ENCODE data around the gene PTCH2.

The PTCH2 gene, protein sequence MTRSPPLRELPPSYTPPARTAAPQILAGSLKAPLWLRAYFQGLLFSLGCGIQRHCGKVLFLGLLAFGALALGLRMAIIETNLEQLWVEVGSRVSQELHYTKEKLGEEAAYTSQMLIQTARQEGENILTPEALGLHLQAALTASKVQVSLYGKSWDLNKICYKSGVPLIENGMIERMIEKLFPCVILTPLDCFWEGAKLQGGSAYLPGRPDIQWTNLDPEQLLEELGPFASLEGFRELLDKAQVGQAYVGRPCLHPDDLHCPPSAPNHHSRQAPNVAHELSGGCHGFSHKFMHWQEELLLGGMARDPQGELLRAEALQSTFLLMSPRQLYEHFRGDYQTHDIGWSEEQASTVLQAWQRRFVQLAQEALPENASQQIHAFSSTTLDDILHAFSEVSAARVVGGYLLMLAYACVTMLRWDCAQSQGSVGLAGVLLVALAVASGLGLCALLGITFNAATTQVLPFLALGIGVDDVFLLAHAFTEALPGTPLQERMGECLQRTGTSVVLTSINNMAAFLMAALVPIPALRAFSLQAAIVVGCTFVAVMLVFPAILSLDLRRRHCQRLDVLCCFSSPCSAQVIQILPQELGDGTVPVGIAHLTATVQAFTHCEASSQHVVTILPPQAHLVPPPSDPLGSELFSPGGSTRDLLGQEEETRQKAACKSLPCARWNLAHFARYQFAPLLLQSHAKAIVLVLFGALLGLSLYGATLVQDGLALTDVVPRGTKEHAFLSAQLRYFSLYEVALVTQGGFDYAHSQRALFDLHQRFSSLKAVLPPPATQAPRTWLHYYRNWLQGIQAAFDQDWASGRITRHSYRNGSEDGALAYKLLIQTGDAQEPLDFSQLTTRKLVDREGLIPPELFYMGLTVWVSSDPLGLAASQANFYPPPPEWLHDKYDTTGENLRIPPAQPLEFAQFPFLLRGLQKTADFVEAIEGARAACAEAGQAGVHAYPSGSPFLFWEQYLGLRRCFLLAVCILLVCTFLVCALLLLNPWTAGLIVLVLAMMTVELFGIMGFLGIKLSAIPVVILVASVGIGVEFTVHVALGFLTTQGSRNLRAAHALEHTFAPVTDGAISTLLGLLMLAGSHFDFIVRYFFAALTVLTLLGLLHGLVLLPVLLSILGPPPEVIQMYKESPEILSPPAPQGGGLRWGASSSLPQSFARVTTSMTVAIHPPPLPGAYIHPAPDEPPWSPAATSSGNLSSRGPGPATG

GRCh38 chr1:44842862-44843655, at the start of gene PTCH2:
Gene PTCH2 (minus strand): TSS chr1:44843253. CDS start chr1:44842932, 321 bp downstream.
- peak; percentile 87 for DNase-seq (ENCODE audit: low spot score)

- DNase-seq (ENCODE audit: low spot score), result no peak
Measured at GRCh38 chr1:44890007-44890406, 47.0 kb upstream of the PTCH2 start.

DNA sequence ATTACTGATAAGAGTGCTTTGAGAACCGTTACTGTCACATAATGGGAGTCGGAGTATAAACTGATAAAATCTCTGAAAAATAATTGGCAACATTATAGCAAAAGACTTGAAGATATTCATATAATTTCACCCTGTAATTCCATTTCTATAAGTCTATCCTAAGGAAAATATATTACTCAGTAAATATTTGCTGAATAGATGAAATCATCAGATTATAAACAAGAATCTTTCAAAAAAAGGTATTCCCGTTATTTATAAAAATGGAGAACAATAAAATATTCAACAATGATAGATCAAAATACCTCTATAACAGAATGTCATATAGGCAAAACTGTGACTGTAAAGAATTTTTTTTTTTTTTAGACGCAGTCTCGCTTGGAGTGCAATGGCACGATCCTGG, 42.4 kb upstream of the PTCH2 start:
- DNase-seq (ENCODE audit: low spot score), result no peak

- DNase-seq (ENCODE audit: low spot score), result no peak
Measured at GRCh38 chr1:44884746-44885145, 41.7 kb upstream of the PTCH2 start.

GRCh38 chr1:44881011-44881632, 38.1 kb upstream of the PTCH2 start:
- peak; percentile 22 for DNase-seq (ENCODE audit: low spot score)

GRCh38 chr1:44874155-44874554, 31.1 kb upstream of the PTCH2 start:
- DNase-seq (ENCODE audit: low spot score), result no peak

GRCh38 chr1:44870096-44870495, 27.0 kb upstream of the PTCH2 start:
- no peak for DNase-seq (ENCODE audit: low spot score)

GRCh38 chr1:44867801-44868200, 24.7 kb upstream of the PTCH2 start:
- DNase-seq (ENCODE audit: low spot score), result no peak

GRCh38 chr1:44862829-44863401, 19.9 kb upstream of the PTCH2 start:
- no peak for DNase-seq (ENCODE audit: low spot score)

GRCh38 chr1:44860891-44861425, 17.9 kb upstream of the PTCH2 start:
- no peak for DNase-seq (ENCODE audit: low spot score)

GRCh38 chr1:44860331-44860730, 17.3 kb upstream of the PTCH2 start:
- no peak for DNase-seq (ENCODE audit: low spot score)

DNA sequence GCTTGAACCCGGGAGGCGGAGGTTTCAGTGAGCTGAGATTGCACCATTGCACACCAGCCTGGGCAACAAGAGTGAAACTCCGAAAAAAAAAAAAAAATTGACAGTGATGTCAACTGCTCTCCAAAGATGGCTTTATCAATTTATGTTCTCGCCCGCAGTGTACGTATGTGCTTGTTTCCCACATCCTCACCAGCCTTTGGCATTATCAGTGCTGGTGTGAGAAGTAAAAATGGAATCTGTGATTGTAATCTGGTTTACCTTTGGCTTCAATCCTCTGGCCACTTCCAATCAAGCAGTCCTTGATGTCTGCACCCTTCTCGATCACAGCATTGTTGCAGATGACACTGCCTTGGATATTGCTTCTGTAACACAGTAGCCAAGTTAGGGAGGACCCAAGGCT, 14.4 kb upstream of the PTCH2 start:
- DNase-seq (ENCODE audit: low spot score), result no peak

- DNase-seq (ENCODE audit: low spot score), result no peak
Measured at GRCh38 chr1:44855742-44856141, 12.7 kb upstream of the PTCH2 start.

GRCh38 chr1:44854970-44855369, 11.9 kb upstream of the PTCH2 start:
- no peak for DNase-seq (ENCODE audit: low spot score)

GRCh38 chr1:44853201-44853600, 10.1 kb upstream of the PTCH2 start:
- DNase-seq (ENCODE audit: low spot score), result no peak

- DNase-seq (ENCODE audit: low spot score), result no peak
Measured at GRCh38 chr1:44851308-44851707, 8.3 kb upstream of the PTCH2 start.

GRCh38 chr1:44849575-44850132, 6.6 kb upstream of the PTCH2 start:
- DNase-seq (ENCODE audit: low spot score), result no peak

DNA sequence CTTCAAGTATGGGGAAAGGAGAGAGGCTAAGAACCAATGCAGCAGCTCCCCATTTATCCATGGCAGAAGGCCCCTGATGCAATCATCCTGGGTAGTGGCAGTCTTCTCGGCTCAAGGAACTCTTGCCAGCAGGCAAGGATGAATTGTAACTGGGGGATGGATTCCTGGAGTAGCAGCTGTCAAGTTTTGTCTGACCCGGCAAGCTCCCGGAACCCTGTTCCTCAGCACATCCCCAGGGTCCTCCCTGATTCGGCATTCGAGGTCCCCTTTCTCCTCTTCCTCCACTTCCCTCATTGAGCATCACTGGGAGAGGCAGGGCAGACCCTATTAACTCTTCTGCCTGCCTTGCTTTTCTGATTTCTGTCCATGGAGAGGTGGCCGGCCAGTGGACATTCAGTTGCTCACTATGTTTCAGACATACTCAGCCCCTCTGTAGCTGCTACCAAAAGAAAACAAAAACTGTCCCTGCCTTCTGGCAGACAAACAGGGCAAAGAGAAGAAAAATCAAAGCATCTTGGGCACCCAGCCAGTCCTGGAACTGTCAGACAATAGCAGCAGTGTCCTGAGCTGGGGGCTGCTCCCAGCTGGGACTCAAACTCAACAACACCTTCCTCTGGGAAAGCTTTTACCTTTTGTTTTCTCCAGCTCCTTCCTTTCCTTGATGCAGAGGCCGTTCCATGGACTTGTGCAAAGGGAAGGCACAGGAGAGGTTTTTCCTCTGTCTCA, 5.6 kb upstream of the PTCH2 start:
- no peak for DNase-seq (ENCODE audit: low spot score)

DNA sequence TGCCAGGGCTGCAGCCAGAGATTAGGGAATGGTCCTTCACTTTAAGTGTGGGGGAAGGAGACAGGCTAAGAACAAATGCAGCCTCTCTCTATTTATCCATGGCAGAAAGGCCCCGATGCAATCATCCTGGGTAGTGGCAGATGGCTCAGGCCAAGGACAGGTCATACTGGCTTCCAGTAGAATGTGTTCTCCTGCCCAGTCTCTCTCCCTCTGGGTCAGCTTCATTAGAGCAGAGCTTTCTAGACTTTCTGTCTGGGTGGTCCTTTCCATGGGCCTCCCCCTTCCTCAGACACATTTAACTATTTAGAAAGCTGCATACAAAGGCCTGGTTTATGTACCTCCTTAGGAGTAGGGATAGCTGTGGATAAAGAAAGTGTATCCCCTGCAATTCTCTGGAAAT, 4.8 kb upstream of the PTCH2 start:
- no peak for DNase-seq (ENCODE audit: low spot score)

DNA sequence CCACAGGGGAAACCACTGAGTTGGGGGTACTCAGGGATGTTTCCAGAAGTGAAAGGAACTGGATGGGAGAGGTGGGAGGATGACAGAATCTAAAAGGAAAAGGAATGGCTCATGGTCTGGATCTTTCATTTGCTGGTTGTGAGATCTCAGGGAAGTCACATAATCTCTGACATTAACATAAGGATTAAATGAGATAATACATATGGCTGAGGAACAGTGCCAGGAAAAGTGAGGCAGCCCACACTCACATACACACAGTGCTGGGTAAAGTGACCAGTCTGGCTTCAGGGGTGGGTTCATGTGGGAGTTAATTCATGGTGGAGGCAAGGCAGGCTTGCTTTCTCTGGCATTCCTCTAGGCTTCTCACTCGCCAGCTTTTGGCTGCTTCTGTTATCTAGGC, 3.9 kb upstream of the PTCH2 start:
- no peak for DNase-seq (ENCODE audit: low spot score)
